Measurements from ENCODE around the gene NEURL3.

DNA sequence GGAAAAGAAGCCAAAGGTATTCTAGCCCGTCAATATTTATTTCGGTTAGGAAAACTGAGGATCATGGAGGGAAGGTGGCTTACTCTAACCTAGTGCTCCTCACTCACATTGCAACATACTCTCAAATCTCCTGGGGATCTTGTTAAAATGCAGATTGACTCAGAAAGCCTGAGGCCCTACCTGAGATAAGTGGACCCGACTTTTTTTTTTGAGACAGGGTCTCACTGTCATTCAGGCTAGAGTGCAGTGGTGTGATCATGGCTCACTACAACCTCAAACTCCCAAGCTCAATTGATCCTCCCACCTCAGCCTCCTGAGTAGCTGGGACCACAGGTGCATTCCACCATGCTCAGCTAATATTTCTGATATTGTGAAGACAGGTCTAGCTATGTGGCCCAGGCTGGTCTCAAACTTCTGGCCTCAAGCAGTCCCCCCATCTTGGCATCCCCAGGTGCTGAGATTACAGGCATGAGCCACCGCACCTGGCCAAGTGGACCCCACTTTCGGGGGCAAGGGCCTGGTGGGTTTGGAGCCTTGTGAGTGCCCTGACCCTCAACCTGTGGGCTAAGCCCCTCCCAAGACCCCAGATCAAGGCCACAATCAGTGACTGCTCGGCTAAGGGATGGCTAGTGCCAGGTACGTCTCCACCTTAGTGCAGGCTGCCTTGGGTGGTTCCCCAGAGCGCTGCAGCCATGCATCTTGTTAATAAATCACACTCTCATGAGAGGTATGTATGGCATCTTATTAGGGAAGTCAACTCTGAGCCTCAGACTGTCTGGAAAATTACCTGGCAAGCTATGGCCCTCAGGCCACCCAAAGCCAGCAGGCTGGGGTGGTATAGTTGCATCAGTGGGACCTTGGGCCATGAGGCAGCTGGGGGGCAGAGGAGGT, 1.1 kb upstream of the NEURL3 start:
- TF ChIP-seq CTCF (IDR thresholded peaks at IDR 0.05 in 4 of 5, conservative IDR thresholded peaks at IDR 0.05 in 1 of 5) (no peak), POLR2A (IDR thresholded peaks at IDR 0.05) (no peak)

All from gastrocnemius medialis (tissue), 4 donors.